ENCODE results near the gene MRPS6. TPM values are rescaled to one million over a fixed set of nuclear protein-coding genes. Genes with fewer than 3 reads are reported as not detected.

The MRPS6 gene
- total and polyA plus RNA-seq, 4 donors: 12.1 to 83.0 (median 17.0) TPM

- no peak for TF ChIP-seq ATF3 (IDR thresholded peaks at IDR 0.05)
- TF ChIP-seq HNF4A (conservative IDR thresholded peaks at IDR 0.05): no peak
- no peak for TF ChIP-seq HNF4G (IDR thresholded peaks at IDR 0.05)
- no peak for TF ChIP-seq RAD21 (IDR thresholded peaks at IDR 0.05)
- TF ChIP-seq EGR1 (IDR thresholded peaks at IDR 0.05; ENCODE audit: low read depth in 2 of 2): no peak
- TF ChIP-seq GABPA (IDR thresholded peaks at IDR 0.05 in 1 of 2, conservative IDR thresholded peaks at IDR 0.05 in 1 of 2): no peak
- TF ChIP-seq TAF1 (conservative IDR thresholded peaks at IDR 0.05): no peak
- TF ChIP-seq REST (IDR thresholded peaks at IDR 0.05): no peak
- TF ChIP-seq FOXA2 (IDR thresholded peaks at IDR 0.05): no peak
- no peak for TF ChIP-seq JUND (IDR thresholded peaks at IDR 0.05)
- no peak for TF ChIP-seq SP1 (IDR thresholded peaks at IDR 0.05)
- TF ChIP-seq, protein P1, sequence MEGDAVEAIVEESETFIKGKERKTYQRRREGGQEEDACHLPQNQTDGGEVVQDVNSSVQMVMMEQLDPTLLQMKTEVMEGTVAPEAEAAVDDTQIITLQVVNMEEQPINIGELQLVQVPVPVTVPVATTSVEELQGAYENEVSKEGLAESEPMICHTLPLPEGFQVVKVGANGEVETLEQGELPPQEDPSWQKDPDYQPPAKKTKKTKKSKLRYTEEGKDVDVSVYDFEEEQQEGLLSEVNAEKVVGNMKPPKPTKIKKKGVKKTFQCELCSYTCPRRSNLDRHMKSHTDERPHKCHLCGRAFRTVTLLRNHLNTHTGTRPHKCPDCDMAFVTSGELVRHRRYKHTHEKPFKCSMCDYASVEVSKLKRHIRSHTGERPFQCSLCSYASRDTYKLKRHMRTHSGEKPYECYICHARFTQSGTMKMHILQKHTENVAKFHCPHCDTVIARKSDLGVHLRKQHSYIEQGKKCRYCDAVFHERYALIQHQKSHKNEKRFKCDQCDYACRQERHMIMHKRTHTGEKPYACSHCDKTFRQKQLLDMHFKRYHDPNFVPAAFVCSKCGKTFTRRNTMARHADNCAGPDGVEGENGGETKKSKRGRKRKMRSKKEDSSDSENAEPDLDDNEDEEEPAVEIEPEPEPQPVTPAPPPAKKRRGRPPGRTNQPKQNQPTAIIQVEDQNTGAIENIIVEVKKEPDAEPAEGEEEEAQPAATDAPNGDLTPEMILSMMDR (IDR thresholded peaks at IDR 0.05; ENCODE audit: low read depth, low read length, missing input control): no peak
- TF ChIP-seq MAX (IDR thresholded peaks at IDR 0.05): no peak
- TF ChIP-seq, protein P2, sequence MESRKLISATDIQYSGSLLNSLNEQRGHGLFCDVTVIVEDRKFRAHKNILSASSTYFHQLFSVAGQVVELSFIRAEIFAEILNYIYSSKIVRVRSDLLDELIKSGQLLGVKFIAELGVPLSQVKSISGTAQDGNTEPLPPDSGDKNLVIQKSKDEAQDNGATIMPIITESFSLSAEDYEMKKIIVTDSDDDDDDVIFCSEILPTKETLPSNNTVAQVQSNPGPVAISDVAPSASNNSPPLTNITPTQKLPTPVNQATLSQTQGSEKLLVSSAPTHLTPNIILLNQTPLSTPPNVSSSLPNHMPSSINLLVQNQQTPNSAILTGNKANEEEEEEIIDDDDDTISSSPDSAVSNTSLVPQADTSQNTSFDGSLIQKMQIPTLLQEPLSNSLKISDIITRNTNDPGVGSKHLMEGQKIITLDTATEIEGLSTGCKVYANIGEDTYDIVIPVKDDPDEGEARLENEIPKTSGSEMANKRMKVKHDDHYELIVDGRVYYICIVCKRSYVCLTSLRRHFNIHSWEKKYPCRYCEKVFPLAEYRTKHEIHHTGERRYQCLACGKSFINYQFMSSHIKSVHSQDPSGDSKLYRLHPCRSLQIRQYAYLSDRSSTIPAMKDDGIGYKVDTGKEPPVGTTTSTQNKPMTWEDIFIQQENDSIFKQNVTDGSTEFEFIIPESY (IDR thresholded peaks at IDR 0.05): no peak
- no peak for TF ChIP-seq NR2F2 (IDR thresholded peaks at IDR 0.05)
- no peak for TF ChIP-seq FOXA1 (IDR thresholded peaks at IDR 0.05)
- TF ChIP-seq YY1 (IDR thresholded peaks at IDR 0.05): no peak
- no peak for TF ChIP-seq RXRA (IDR thresholded peaks at IDR 0.05)
- H3K36me3 ChIP-seq (ENCODE audit: control insufficient read depth in 4 of 4, insufficient read depth in 3 of 4, low read depth in 1 of 4, low read length in 3 of 4): peaks cover 0 to 7% (median under 1%) of the 10 kb centered on the region in 4 donors
- H3K27me3 ChIP-seq (ENCODE audit: control insufficient read depth in 4 of 4, insufficient read depth in 4 of 4, low read length in 3 of 4): no peaks in the 10 kb centered on the region
- no peaks in the 10 kb centered on the region for H3K9me3 ChIP-seq (ENCODE audit: control insufficient read depth in 4 of 4, low read length in 3 of 4)
- peaks cover 1 to 22% (median 12%) of the 10 kb centered on the region in 4 donors for H3K4me1 ChIP-seq (ENCODE audit: control insufficient read depth in 4 of 4, insufficient read depth in 4 of 4, low read length in 3 of 4)
- no peak overlapping the region for H3K27ac ChIP-seq (ENCODE audit: low read depth in 1 of 2, low read length in 2 of 2)
- WGBS: 92% methylated on average over 5 of the region's 5 CpGs
- DNase-seq (ENCODE audit: low spot score): no peak
- H3K9ac ChIP-seq (ENCODE audit: low read depth in 1 of 2, low read length in 2 of 2): no peak overlapping the region
- no peak overlapping the region for H3K4me3 ChIP-seq (ENCODE audit: low read depth in 1 of 3, low read length in 3 of 3)
These were observed 7.3 kb downstream of the MRPS6 start for GRCh38 chr21:34080710-34081109.

Data from liver (tissue), 9 donors.